GM12878 (cell line): ENCODE results near the gene SPAG9. TPM values are rescaled to one million over a fixed set of nuclear protein-coding genes. Genes with fewer than 3 reads are reported as not detected.

Experiments used
- ATAC-seq: fragments of 200-7000 bp; cut with Tn5 transposase; 3 replicates; pipeline ENCODE4 v1.9.1; 2020; ENCODE audit warnings: mild to moderate bottlenecking, moderate library complexity
- BruUV-seq: library from RNA; stranded (reverse); fragments of 400-500 nt; replicated peaks from 2 replicates; lab custom pipeline; 2021; lab: Mats Ljungman, UMichigan
- CTCF ChIA-PET: fragments of 300-600 bp; sonication (Branson Sonifier 250); formaldehyde crosslinking; extraction: SDS; loops from one replicate; lab custom pipeline; 2021; ENCODE audit warnings: inconsistent platforms; lab: Yijun Ruan, JAX
- POLR2A ChIA-PET: fragments of 350-600 bp; formaldehyde crosslinking; extraction: SDS; loops from one replicate; lab custom pipeline; 2021; ENCODE audit warnings: inconsistent platforms; lab: Charles Lee
- RAD21 ChIA-PET: fragments of 300-600 bp; sonication (Branson Sonifier 250); formaldehyde crosslinking; loops from one replicate; lab custom pipeline; 2023; ENCODE audit warnings: antibody characterized with exemption; ENCODE audit not compliant: unreplicated experiment; lab: Charles Lee
- SMC1A ChIA-PET: fragments of 300-600 bp; sonication (Branson Sonifier 250); formaldehyde crosslinking; loops from one replicate; lab custom pipeline; 2023; ENCODE audit not compliant: unreplicated experiment, uncharacterized antibody; lab: Charles Lee
- DNase-seq: peaks from one replicate; pipeline ENCODE4 v3.0.0-alpha.2; 2011; ENCODE audit warnings: low read depth, low spot score
- FAIRE-seq: peaks from 3 replicates; lab custom pipeline; 2011; peaks lifted over from hg19 to GRCh38; lab: Jason Lieb, UNC
- H2AFZ ChIP-seq: 2 replicates; pipeline ENCODE4 v1.6.0; 2011; ENCODE audit warnings: low read depth, low read length, control low read depth; ENCODE audit not compliant: control insufficient read depth
- H3K27ac ChIP-seq: 2 replicates; pipeline ENCODE4 v1.5.1; 2011; ENCODE audit warnings: control low read depth; ENCODE audit not compliant: control insufficient read depth, insufficient read depth
- H3K27me3 ChIP-seq, 2 experiments: replicated peaks in 1 of 2; 2 replicates each; pipeline versions ENCODE4 v1.6.0 to v1.6.1; 2011; ENCODE audit warnings: low read length in 1 of 2; ENCODE audit not compliant: control insufficient read depth in 2 of 2, insufficient read depth in 2 of 2
- H3K36me3 ChIP-seq, 2 experiments: 2 replicates each; pipeline ENCODE4 v1.5.1; 2011; ENCODE audit warnings: low read length in 1 of 2; ENCODE audit not compliant: control insufficient read depth in 2 of 2, insufficient read depth in 2 of 2
- H3K4me1 ChIP-seq: 2 replicates; pipeline ENCODE4 v1.6.1; 2011; ENCODE audit warnings: mild to moderate bottlenecking, low read length, moderate library complexity, mixed read lengths; ENCODE audit not compliant: control insufficient read depth, insufficient read depth
- H3K4me2 ChIP-seq: 2 replicates; pipeline ENCODE4 v1.6.0; 2011; ENCODE audit warnings: control low read depth; ENCODE audit not compliant: control insufficient read depth, insufficient read depth
- H3K4me3 ChIP-seq: fragments of 200-600 bp; sonication (generic); 2 replicates; pipeline ENCODE4 v1.5.1; 2016
- H3K79me2 ChIP-seq: 2 replicates; pipeline ENCODE4 v1.6.0; 2011; ENCODE audit warnings: low read length; ENCODE audit not compliant: control insufficient read depth, insufficient read depth
- H3K9ac ChIP-seq: 2 replicates; pipeline ENCODE4 v1.8.0; 2011; ENCODE audit warnings: low read length, control low read depth, mixed read lengths; ENCODE audit not compliant: control insufficient read depth, insufficient read depth
- H3K9me3 ChIP-seq: replicated peaks from 3 replicates; pipeline ENCODE4 v1.5.1; 2011; ENCODE audit warnings: mild to moderate bottlenecking, low read length; ENCODE audit not compliant: control insufficient read depth, insufficient read depth
- H4K20me1 ChIP-seq: 2 replicates; pipeline ENCODE4 v1.6.0; 2011; ENCODE audit not compliant: control insufficient read depth, insufficient read depth
- ASH2L ChIP-seq: fragments of 300-600, 200-600 bp; sonication (generic); IDR thresholded peaks from 2 replicates; pipeline ENCODE4 v1.6.1; 2017; ENCODE audit warnings: low read depth, mild to moderate bottlenecking, borderline replicate concordance
- IKZF2 ChIP-seq, 2 experiments: fragments of 450-650 bp; IDR thresholded peaks; 2 replicates each; pipeline ENCODE4 v1.6.1; 2017; ENCODE audit warnings: mild to moderate bottlenecking in 2 of 2, moderate library complexity in 2 of 2
- KLF5 ChIP-seq: fragments of 450-650 bp; IDR thresholded peaks from 2 replicates; pipeline ENCODE4 v1.6.1; 2014; ENCODE audit warnings: mild to moderate bottlenecking; ENCODE audit not compliant: partially characterized antibody
- MTA2 ChIP-seq: fragments of 450-650 bp; IDR thresholded peaks from 2 replicates; pipeline ENCODE4 v1.6.1; 2016; ENCODE audit warnings: low read depth, mild to moderate bottlenecking, moderate library complexity
- NFYA ChIP-seq: IDR thresholded peaks from 2 replicates; pipeline ENCODE4 v1.6.1; 2011; ENCODE audit warnings: low read depth, mild to moderate bottlenecking, low read length, improper control_type of control experiment, borderline replicate concordance
- NR2F1 ChIP-seq: fragments of 450-650 bp; conservative IDR thresholded peaks from 2 replicates; pipeline ENCODE4 v1.6.1; 2017; ENCODE audit warnings: mild to moderate bottlenecking
- SKIL ChIP-seq: fragments of 450-650 bp; IDR thresholded peaks from 2 replicates; pipeline ENCODE4 v1.6.1; 2017; ENCODE audit warnings: mild to moderate bottlenecking, low read depth, inconsistent platforms; ENCODE audit not compliant: poor library complexity, severe bottlenecking
- SRF ChIP-seq, 2 experiments: IDR thresholded peaks; 2 replicates each; pipeline ENCODE4 v1.6.1; 2011; ENCODE audit warnings: low read depth in 2 of 2, low read length in 2 of 2, mild to moderate bottlenecking in 1 of 2, moderate library complexity in 1 of 2
- TCF7 ChIP-seq: IDR thresholded peaks from 2 replicates; pipeline ENCODE4 v1.6.1; 2014; ENCODE audit warnings: antibody characterized with exemption, borderline replicate concordance
- WGBS: methylation state at CpG from one replicate; pipeline ENCODE4 v1.1.6; 2016; ENCODE audit warnings: low lambda C conversion rate; ENCODE audit not compliant: insufficient replicate concordance, insufficient coverage; ENCODE audit errors: missing lambda C conversion rate; 5-methylcytosine and 5-hydroxymethylcytosine counted together
- in situ Hi-C: fragments of 300-500 bp; cut with MboI; formaldehyde crosslinking; loops from 9 replicates; pipeline ENCODE4 v1.14.3; 2018; ENCODE audit warnings: mixed read lengths
- intact Hi-C: fragments of 100-400 bp; cut with micrococcal nuclease; formaldehyde crosslinking; loops from one replicate; pipeline ENCODE4 v1.14.2; 2022; ENCODE audit not compliant: unreplicated experiment
- polyA plus RNA-seq, 11 experiments: library from polyadenylated mRNA; depleted of rRNA in 4 of 11; unstranded in 6 of 11; stranded (reverse) in 5 of 11; fragments of >200 nt; fragmentation: Nextera tagmentation in 4 of 11; fragmentation: Illumina TruSeq in 1 of 11; extraction: Ambion mirVana in 4 of 11; extraction: Trizol in 1 of 11; gene quantifications; 1 replicate in 1 of 11; 2 replicates in 10 of 11; pipeline versions ENCODE4 v1.2.1 to v1.2.3, GENCODE V29; 2011 to 2016; ENCODE audit warnings: inconsistent platforms in 2 of 11, missing spikeins in 2 of 11, low read depth in 1 of 11
- total RNA-seq, 4 experiments: library from RNA; depleted of rRNA in 3 of 4; stranded (reverse); fragments of >200 nt in 3 of 4; fragmentation: Illumina TruSeq in 1 of 4; extraction: Trizol in 1 of 4; gene quantifications; 2 replicates each; pipeline versions ENCODE4 v1.2.1 to v1.2.3, GENCODE V29; 2013 to 2021

Gene SPAG9
- total and polyA plus RNA-seq, 10 of the 15 experiments (the other 5 are each of a cell fraction or from before 2014, with no cell fraction given): 6.6 to 42.0 (median 24.9) TPM

- no peak for DNase-seq
- H3K27ac ChIP-seq: no peak overlapping the region
- H3K27me3 ChIP-seq: no peaks in the 10 kb centered on the region
- H3K9ac ChIP-seq: no peak overlapping the region
- H3K4me3 ChIP-seq: no peak overlapping the region
- TF ChIP-seq NFYA (no peak), KLF5 (no peak), MTA2 (no peak), IKZF2 (IDR thresholded peaks at IDR 0.05) (no peak), NR2F1 (no peak), SKIL (no peak), ASH2L (no peak), TCF7 (no peak), SRF (IDR thresholded peaks at IDR 0.05; ENCODE audit: low read depth in 2 of 2, low read length in 2 of 2) (no peak)
- TF ChIP-seq, all 136 proteins: peak for 0
- in situ Hi-C loops: no loop called here
- FAIRE-seq: no peak
- Histone ChIP-seq H3K36me3 (no peaks in the 10 kb centered on the region; a peak in 1 of 4 replicates), H3K4me2 (no peak overlapping the region), H4K20me1 (no peaks in the 10 kb centered on the region), H3K4me1 (peaks cover 55% of the 10 kb centered on the region), H3K9me3 (no peaks in the 10 kb centered on the region; the same call in 2 of the 3 replicates), H2AFZ (no peak overlapping the region), H3K79me2 (no peaks in the 10 kb centered on the region; the same call in none of the 2 replicates)
- no peak for ATAC-seq
- SMC1A ChIA-PET: interaction anchor here (0.7 to 10.2 kb wide), 7 partner anchors 8 to 69 kb away, joined by 3 to 241 read pairs (median 5); partner anchors contain the start of gene SPAG9
- intact Hi-C loops: loop anchor here (5.0 kb wide), 1 partner anchor 185 kb away; the partner anchor contains the start of gene TOB1
- 78% methylated on average over 3 of the region's 3 CpGs for WGBS
- POLR2A ChIA-PET: interaction anchor here (0.6 to 2.1 kb wide), 5 partner anchors 11 to 68 kb away, joined by 3 to 11 read pairs (median 5); partner anchors contain the start of gene SPAG9
- RAD21 ChIA-PET: interaction anchor here (0.9 to 7.1 kb wide), 6 partner anchors 16 to 101 kb away, joined by 3 to 147 read pairs (median 6); partner anchors contain the start of gene NME1
- CTCF ChIA-PET: interaction anchor here (0.6 to 24.6 kb wide), 8 partner anchors 8 to 200 kb away, joined by 3 to 472 read pairs (median 6); partner anchors contain the start of gene NME1
- BruUV-seq: no TSS peak
These were observed 68.4 kb downstream of the SPAG9 start for GRCh38 chr17:51052235-51052634.
